NCI-H524 (cell line): ENCODE data around the gene CIZ1.

ENCODE experiments used
- DNase-seq, 2 experiments: peaks; one replicate each; lab custom pipeline; 2025; lab: John Stamatoyannopoulos, UW

Gene CIZ1

DNA sequence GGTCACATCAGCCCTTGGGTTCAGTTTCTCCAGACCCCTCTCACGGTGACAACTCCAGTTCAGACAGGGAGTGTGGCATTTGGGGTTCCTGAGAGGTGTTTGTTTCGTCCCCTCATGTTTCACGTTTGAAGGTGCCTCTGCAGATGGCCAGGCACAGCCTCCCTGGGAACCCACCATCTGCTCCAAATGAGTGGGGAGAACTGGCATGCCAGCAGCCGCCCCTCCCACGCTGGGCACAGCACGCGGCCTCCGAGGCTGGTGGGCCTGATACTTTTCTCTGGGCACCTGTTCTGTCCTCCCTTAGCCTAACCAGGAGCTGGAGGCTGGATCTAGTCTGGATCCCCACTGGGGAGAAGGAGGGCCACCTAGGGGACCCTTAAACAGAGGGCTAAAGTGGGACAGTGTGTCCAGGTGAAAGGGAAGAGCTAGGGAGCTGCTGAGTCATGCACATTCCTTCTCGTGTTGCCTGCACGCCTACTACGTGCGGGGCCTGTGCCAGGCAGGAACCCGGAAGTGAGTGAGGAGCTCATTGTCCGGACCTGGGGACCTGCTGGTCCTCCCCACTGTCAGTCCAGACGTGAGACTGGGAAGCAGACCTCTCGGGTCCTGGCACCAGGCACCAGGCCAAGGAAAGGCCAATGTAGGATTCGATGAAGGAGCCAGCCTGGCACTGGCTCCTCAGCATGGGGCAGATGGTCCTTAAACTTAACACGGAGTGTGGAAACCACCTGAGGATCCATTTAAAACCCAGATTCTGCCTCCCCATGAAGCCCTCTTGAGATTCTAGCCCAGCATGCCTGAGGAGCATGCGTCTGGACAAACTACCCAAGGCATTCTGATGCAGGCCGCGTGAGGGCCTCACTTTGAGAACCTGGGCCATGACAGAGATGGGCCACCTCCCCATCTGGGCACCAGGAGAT, 23.5 kb upstream of the CIZ1 start:
- peak; percentile 72 to 80 for DNase-seq

DNA sequence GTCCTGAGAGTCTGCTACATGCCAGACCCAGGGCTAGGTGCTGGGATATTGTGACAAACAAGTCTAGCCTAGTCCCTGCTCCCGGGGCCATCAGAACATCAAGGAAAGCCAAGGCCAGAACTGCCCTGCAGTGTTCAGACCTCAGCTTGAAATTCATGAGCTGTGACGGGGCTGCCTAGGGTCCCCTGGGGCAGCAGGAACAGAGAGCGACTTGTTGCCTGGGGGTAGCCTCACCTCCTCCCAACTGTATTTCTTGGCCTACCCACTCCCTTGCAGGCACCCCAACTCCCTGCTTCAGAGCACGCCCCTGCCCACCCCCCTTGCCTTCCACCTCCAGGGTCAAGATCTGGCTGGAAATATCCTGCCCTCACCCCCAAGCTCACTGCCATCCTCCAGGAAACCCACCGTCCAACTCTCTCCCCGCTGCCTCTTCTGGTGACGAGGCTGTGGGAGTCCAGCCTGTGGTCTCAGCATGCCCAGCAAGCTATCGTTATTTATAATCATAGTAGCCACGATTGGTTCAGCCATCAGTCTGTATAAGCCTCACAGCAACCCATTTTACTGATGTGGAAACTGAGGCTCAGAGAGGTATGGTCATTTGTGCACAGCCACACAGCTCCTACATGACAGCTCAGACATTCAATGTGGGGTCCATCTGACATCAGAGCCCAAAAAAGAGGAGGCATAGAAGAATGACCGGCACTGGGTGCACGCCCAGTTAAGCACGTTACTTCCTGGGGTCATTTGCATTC, 22.6 kb upstream of the CIZ1 start:
- DNase-seq = no peak

DNA sequence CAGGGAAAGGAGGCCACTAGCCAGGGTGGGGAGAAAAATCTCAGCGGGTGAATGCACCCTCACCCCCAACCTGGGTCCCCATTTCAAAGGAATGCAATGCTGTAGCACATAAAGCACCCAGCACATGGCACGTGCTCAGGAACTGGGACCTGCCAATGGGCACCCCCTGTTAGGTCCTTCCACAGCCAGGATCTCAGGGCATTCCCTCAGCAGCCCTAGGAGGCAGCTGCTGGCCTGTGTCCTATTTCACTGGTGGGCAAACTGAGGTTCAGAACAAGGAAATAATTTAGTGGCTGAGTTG, 20.6 kb upstream of the CIZ1 start:
- DNase-seq = no peak

DNA sequence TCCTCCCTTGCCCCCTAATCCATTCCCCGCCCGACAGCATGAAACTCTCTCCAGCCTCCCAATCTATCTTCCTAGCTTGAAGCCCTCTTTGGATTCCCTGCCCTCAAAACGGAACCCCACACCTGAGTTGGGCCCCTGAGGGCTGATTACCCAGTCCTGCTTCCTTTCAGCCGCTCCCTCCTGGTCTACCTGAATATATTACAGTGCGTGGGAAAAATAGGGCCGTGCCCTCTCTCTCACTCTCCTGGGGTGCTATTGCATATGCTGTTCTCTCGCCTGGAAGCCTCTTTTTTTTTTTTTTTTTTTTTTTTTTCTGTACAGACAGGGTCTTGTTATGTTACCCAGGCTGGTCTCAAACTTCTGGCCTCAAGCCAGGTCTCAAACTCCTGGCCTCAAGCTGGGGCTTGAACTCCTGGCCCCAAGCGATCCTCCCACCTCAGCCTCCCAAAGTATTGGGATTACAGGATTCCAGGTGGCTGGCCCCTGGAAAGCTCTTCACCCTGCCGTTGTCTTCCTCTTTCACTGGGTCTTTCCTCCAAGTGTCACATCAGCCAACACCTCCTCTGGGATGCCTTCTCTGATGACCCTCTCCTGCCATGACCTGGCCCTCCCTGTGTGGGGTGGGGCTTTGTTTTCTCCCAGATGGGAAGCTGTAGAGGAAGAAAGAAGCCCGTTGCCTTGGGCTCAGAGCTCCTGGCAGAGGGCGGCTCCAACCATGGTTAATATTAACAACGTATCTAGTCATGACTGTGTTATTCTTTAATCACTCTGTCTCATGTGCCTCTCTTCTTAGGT, 20.0 kb upstream of the CIZ1 start:
- no peak for DNase-seq

DNA sequence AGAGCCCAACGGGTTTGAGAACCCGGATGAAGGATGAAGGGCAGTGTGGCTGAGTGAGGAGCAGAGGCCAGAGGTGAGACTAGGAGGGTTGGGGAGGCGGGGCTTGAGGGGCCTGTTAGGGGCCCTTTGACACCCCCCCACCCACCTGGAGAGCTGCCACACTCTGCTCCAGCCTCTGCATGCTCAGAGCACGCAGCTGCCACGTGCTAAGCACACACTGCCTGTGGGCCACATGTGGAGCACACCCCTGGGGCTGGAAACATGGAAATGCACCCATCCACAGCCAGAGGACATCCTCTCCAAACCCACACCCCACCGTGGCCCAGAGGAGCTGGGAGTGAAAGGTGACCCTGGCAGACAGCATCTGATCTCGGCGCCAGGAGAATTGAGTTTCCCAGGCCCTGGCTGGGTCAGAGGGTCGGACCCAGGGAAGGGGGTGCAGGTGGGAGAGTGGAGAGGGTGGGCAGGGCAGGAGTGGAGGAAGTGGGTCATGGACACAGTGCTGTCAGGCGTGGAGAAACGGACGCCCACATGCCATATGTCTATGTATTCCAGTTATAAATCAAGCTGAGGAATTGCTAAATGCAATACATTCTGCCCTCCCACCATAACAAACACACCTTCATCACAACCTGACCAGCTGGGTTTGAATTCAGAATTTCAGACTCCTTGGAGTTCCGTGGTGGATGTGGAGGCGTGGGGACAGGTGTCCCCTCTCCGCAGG, 17.7 kb upstream of the CIZ1 start:
- DNase-seq = no peak

DNA sequence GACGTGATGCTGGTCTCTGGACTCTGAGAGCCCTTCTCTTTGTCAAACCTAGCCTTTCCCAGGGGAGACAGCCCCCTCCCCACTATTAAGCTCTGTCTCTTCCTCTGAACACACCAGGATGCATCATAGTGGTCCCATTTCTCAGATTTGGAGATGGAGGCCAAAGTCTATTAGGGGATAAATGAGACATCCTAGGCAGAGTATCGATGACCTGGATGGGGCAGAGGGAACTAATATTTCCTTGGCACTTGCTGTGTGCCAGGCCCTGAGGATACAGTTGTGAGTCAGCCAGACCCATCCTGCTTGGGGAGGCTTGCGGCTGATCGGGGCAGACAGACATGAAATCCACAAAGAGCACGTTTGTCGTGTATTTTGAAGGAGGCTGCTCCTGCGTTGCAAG, 17.0 kb upstream of the CIZ1 start:
- no peak for DNase-seq

DNA sequence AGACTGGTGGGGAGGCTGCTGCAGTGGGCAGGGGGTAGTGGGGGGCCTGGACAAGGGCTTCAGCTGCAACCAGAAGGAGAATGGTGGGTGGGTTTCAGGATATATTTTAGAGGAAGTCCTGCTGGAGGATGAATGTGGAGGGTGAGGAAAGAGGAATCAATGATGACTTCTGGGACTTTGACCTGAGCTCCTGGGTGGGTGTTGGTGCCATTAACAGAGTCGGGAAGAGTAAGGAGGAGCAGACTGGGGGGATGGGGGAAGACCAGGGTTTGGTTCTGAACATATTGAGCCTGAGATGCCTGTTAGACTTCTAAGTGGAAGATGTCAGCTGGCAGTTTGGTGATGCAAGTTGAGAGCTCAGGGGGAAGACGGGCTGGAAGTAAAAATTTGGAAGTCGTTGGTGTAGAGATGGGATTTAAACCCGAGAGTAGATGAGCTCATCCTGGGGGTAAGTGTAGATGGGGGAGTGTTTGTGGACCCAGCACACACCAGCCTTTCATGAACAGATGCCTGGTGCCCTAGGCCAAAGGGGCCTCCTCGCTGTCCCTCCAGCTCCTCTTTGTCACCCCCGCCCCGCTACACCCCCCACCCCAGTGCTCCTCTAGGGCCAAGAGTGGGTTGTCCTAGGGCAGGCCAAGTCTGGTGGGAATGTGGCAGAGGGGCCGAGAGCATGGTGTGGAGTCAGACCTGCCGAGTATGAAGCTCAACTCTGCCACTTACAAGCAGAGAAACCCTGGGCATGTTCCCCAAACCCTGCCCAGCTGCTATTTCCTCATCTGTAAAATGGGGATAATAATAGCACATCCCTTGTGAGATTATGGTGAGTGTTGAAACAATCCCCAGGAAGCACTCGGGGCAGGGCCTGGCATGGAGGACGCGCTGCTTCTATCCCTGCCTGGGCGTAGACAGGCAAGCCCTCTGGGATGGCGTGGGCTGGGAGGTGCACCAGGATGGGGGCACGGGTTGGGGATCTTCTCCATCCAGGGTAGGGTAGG, 15.8 kb upstream of the CIZ1 start:
- peak in 1 of 2 experiments; percentile 16 for DNase-seq

DNA sequence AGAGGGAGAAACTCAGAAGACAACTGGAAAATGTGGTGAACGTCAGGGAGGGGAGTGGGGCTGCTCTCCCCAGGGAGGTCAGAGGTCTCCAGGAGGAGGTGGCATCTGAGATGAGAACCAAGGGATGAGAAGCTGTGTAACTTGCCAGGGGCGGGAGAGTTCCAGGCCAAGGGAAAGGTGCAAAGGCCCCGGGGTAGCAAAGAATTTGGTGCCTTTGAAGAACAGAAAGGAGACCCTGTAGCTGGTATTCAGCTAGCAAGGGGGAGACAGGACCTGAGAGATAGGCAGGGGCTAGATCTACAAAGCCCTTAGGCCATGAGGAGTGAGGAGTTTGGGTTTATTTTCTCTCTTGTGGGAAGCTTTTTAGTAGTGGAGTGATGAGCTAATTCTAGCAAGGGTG, 15.1 kb upstream of the CIZ1 start:
- DNase-seq = no peak

DNA sequence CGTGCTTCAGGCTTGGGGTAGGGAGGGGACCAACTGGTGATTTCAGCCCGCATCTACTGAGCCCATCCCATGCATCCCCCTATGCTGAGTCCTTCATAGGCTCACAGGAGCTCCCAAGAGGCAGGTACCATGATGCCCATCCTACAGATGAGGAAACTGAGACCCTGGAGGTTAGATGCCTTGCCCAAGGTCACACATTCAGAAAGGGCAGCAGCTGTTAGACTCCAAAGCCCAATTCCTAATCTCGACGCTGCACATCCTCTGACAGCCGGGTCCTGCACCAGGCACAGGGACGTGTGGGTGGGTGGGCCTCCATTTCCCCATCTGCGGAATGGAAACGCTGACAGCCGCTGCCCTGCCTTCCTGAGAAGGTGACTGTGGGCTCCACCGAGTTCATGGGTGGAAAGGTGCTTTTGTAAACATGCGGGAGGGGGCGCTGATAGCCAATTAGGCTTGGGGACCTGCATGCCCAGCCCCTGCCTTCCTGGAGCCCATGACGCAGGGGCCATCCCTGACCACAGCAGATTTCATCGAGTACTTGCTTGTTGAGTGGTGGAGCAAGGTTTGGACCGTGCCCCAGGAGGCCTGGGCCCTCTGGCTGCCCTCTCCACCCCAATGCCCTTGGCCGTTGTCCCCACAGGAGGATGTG, 14.0 kb upstream of the CIZ1 start:
- no peak for DNase-seq

DNA sequence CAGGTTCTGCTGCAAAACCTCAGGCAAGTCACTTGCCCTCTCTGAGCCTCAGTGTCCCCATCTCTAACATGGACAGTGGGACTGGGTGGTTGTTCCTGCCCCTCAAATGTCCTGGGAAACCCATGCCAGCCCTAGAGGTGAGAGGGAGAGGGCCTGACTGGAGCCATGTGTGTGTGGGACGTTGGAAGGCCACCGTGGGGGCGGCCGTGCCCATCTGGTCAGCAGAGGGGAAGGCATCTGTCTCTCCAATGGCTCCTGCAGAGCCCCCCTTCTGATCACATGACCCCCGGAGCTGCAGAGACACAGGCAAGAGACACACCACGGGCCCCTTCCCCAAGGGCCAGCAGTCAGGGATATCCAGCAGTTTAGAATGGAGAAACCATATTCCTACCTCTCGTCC, 13.5 kb upstream of the CIZ1 start:
- DNase-seq = peak in 1 of 2 experiments; percentile 58

DNA sequence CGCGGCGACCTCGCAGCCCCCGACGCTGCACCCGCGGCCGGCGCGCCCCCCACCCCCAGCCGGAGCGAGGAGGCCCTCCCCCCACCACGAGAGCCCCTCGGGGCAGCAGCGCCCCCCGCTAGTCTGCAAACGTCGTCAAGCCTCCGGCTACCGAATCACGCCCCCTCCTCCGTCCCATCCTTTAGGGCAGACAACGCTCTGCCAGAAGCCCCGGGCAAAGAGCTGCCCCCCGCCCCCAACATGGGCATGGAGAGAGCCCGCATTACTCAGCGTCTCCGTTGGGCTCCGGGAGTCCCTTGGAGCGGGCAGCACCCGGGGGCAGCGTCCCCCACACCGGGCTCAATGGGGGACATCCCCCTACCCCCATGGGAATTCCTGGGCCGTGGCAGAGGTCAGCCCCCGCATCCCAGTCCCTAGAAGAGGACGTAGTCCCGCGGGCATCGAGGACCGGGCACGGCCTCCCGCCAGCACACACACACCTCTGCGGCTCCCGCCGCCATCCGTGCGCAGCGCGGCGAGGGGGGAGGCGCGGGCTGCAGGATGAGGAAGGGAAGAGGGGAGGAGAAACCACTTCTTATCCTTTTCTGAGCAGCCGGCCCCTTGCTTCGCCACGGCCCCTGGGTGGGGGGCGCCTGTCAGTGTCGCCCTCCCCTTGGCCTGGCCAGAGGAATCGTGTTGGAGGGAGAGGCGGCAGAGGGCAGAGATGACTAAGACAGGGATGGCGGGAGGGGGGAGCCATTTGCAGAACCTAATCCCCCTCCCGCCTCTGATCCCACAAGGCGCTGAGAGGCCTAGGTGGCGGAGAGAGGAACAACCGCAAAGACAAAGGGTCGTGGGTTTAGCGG, 12.6 kb upstream of the CIZ1 start:
- peak; percentile 71 to 84 for DNase-seq

DNA sequence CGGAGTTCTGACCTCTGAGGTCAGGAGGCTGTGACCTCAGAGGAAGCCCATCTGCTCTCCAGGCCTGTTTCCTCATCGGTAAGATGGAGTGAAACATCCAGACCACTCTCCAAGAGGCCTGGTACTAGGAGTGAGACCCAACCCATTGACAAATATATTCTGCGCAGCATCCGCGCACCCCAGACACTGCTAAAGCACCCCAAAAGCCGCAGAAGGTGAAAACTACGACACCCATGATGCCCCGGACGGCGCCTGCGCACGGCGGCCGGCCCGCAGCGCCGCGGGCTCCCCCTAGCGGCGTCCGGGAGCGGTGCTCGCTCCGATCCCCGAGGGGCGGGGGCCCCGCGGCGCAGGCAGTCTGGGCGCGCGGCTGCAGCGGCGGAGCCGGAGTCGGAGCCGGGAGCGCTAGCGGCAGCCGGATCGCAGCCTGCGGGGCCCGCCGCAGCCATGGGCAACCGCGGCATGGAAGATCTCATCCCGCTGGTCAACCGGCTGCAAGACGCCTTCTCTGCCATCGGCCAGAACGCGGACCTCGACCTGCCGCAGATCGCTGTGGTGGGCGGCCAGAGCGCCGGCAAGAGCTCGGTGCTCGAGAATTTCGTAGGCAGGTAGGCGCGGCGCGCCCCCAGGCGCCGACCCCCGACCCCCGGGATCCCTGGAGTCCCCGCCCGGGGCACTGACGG, 11.8 kb upstream of the CIZ1 start, which contains the start of gene DNM1:
DNM1 (plus strand) TSS at position 356 of the 683 bp plus-strand sequence; CDS start at position 448, 92 bp downstream.
- peak; percentile 49 to 80 for DNase-seq

DNA sequence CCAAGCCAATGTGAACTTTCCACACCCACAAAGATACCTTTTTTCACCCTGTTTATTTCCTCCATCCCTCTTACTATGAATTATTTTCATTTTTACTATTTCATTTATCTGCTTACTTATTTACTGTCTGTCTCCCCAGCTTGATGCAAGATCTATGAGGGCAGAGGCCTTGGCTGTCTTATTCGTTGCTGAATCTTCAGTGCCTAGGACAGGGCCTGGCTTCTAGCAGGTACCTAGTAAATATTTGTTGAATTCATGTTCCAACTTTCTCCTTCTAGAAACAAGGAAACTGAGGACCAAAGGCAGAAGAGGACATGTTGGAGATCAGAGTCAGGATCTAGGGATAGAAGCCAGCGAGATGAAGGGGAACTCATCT, 11.3 kb upstream of the CIZ1 start:
- DNase-seq = no peak

DNA sequence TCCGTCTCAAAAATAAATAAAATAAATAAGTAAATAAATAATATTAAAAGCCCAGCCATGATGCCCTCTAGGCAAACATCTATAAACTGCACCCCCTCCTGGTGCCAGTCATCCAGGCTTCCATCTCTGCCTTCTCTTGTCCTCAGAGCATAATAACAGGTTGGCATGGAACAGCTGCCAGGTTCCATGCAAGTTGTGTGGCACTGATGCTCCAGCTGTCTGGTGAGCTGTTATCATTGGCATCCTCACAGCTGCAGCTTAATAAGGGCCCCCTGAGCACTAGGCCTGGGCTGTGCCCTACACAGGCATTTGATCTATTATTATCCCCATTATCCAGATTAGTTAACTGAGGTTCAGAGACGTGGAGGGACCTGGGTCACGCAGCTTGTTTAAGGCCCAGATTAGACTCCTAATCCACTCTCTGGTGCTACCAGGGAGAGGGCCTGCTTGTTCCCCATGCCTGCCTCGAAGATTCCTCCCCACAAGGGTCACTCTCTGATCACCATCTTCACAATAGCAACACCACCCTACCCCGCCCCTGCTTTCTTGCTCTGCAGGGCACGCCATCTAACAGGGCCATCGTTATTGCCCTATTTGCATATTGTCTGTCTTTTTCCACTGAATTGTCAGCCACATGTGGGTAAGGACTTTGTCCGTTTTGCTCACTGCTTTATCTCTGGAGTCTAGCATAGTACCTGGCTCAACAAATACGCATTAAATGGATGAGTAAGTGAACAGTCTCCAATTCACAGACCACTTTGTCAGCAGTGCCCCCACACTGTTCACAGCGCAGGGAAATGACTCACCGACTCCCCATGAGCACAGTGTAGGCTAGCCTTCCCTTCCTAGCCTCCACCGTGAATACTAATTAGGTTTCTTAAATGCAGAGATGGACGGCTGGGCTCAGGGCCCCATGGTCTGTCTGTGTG, 10.3 kb upstream of the CIZ1 start:
- DNase-seq = no peak

DNA sequence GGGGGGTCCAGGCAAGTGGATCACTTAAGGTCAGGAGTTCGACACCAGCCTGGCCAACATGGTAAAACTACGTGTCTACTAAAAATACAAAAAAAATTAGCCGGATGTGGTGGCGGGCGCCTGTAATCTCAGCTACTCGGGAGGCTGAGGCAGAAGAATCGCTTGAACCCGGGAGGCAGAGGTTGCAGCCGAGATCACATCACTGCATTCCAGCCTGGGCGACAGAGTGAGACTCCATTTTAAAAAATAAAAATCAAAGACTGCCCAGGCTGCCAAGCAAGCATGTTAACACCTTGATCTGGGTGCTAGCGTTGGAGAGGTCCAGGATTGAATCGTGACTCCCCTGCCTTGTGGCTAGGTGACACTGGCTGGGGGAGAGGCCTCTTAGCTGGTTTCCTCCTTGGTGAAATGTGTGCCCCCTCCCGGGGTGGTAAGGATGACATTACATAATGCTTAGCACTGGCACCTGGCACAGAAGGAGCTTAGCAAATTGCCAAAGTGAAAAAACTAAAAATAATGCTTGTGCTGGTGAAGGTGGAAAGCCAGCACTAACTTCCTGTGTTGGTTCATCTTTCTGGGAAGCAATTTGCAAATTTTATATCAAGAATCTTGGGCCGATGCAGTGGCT, 2.2 kb upstream of the CIZ1 start:
- no peak for DNase-seq

DNA sequence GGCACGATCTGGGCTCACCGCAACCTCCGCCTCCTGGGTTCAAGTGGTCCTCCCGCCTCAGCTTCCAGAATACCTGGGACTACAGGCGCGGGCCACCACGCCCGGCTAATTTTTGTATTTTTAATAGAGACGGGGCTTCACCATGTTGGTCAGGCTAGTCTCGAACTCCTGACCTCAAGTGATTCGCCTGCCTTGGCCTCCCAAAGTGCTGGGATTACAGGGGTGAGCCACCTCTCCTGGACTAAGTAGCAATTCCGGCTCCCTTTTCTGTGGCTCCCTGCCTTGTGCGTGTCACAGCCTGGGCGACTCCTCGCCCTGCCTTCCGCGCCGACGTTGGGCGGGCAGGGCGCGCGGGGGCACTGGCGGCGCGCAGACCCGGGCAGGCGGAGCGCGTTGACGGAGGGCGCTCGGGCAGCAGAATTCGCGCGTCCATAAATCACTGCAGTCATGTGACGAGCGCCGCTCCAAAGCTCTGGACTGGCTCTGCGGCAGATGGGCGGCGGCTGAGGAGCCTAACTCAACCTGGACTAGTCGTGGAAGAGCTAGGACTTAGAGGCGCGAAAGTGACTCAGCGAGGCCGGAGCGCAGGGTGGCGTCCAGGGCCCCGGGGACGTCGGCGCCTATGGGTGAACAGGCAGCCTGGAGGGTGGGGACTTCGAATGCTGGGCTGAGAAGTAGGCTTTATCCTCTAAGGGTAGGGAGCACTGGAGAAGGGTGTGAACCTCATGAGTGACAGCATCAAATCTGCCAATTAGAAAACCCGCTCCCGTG, 1.4 kb upstream of the CIZ1 start:
- peak; percentile 93 to 95 for DNase-seq
